Activated T-cell treated with anti-CD3 and anti-CD28 coated beads, Interleukin-2, amount 50 U/mL, for 4 hours (primary cell): ENCODE results near the gene RPS18. TPM values are rescaled to one million over a fixed set of nuclear protein-coding genes. Genes with fewer than 3 reads are reported as not detected.

Experiments used
- ATAC-seq, 2 donors: fragments of 200-7000 bp; cut with Tn5 transposase; one replicate each; pipeline ENCODE4 v1.10.0; 2021
- DNase-seq: peaks from one replicate; pipeline ENCODE4 v3.0.0-alpha.2; 2020
- H3K27me3 Mint-ChIP-seq: one replicate; pipeline ENCODE4 v1.8.0; 2021; ENCODE audit warnings: low read depth, mixed read lengths
- H3K36me3 Mint-ChIP-seq: one replicate; pipeline ENCODE4 v1.8.0; 2022; ENCODE audit warnings: mixed read lengths; ENCODE audit not compliant: insufficient read depth
- H3K4me1 Mint-ChIP-seq: one replicate; pipeline ENCODE4 v1.8.0; 2021; ENCODE audit warnings: low read depth, mixed read lengths
- H3K4me3 Mint-ChIP-seq: one replicate; pipeline ENCODE4 v1.8.0; 2021; ENCODE audit warnings: mild to moderate bottlenecking, moderate library complexity, mixed read lengths
- H3K9me3 Mint-ChIP-seq: one replicate; pipeline ENCODE4 v1.8.0; 2021; ENCODE audit warnings: mixed read lengths
- total RNA-seq, 3 donors: library from RNA; stranded (reverse); gene quantifications; one replicate each; pipeline ENCODE4 v1.2.1, GENCODE V29; 2021

The RPS18 gene
- total RNA-seq, 3 donors from 2014 or later = 4,231 to 4,415 (median 4,409) TPM

DNA sequence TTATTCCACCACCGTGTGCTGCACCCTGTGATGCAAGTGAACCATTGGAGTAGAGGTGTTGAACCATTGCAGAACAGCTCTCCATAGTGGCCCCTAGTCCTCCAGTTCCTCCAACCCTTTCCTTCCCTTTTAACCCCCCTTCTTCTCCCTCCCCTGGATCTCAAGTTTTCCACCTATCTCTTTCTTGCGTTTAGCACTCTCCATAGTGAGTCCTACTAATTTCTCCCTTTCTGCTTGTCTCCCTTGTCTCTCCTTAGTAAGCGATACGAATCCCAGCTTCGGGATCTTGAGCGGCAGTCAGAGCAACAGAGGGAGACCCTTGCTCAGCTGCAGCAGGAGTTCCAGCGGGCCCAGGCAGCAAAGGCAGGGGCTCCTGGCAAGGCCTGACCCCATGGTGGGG lies 18.6 kb downstream of the RPS18 start:
- Mint-ChIP-seq H3K36me3 (peaks cover 38% of the 10 kb centered on the region), H3K27me3 (no peaks in the 10 kb centered on the region), H3K9me3 (no peaks in the 10 kb centered on the region), H3K4me3 (peak overlapping the region; percentile 98), H3K4me1 (peaks cover 40% of the 10 kb centered on the region)
- DNase-seq (no peak), ATAC-seq (no peak)

GRCh38 chr6:33292996-33293682 lies 21.3 kb downstream of the RPS18 start:
- Mint-ChIP-seq H3K36me3 (peaks cover 24% of the 10 kb centered on the region), H3K9me3 (no peaks in the 10 kb centered on the region), H3K4me3 (peak overlapping the region; percentile 35), H3K4me1 (peaks cover 34% of the 10 kb centered on the region), H3K27me3 (no peaks in the 10 kb centered on the region)
- DNase-seq (no peak), ATAC-seq (no peak)

- peaks cover 31% of the 10 kb centered on the region for H3K4me1 Mint-ChIP-seq
- no peak for DNase-seq
- no peaks in the 10 kb centered on the region for H3K9me3 Mint-ChIP-seq
- no peaks in the 10 kb centered on the region for H3K27me3 Mint-ChIP-seq
- no peak overlapping the region for H3K4me3 Mint-ChIP-seq
- H3K36me3 Mint-ChIP-seq = peaks cover 24% of the 10 kb centered on the region
- ATAC-seq = no peak
These were observed 22.4 kb downstream of the RPS18 start for GRCh38 chr6:33294086-33294823.

DNA sequence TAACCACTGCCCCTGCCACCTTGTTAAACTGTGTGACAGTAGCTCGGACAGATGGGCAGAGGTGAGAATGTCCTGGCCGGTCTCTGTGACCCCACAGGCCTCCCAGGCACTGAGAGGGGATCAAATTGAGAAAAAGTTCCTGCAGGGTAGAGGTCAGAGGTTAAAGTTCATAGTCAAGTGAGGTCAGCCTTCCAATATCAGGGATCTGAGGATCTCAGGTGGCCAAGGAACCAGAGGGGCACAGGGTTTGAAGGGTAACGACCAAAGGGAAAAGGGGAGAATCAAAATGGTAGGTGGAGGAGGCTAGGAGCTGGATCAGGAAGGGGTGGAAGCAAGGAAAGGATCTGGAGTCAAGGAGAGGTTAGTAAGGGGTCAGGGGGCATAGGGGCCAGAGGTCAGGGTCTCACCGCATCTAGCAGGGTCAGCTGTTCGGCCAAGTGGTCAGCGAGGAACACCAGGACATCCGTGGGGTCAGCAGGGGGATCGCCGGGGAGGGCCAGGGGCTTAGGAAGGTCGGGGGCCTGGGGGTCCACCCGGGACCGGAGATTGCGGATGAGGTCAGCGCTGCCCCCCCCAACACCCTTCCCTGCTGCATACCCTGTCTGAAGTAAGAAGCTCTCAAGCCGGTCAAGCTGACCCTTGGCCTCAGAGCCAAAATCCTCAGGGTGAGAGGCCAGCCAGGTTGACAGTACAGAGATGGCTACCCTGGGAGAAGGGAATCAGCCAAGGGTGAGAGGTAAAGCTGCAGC lies 23.9 kb downstream of the RPS18 start:
- H3K9me3 Mint-ChIP-seq = no peaks in the 10 kb centered on the region
- no peak for DNase-seq

DNA sequence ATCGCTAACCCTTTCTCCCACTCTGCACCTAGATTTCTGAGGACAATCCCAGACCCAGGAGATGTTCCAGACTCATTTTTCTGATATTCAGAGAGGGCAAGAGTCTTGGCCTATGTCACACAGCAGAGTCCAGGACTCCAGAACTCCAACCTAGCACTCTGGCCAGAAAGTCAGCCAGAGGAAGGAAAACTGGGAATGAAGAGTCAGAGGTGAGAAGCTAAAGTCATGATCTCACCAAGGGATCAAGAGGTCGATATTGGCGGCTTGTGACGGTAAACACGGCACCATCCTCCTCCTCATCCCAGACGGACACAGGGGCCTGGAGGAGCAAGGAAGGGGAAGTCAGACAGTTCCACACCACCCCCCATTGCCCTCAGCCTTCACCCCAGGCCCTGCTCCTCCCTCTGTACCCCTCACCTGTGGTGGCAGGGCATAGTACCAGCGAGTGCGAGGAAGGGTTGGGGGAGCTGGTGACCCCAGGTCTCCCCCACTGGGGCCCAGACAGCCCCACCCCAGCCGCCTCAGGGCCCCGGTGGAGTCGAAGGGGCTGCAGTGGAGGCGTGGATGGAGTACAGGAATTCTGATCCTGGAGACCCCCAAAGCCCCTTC lies 25.0 kb downstream of the RPS18 start:
- Mint-ChIP-seq H3K4me1 (peaks cover 33% of the 10 kb centered on the region), H3K36me3 (peaks cover 24% of the 10 kb centered on the region), H3K27me3 (no peaks in the 10 kb centered on the region), H3K4me3 (peak overlapping the region; percentile 94), H3K9me3 (no peaks in the 10 kb centered on the region)
- DNase-seq (no peak), ATAC-seq (no peak)

More for the DNA sequence above, 23.9 kb downstream of the RPS18 start:
- no peaks in the 10 kb centered on the region for H3K27me3 Mint-ChIP-seq
- no peak for ATAC-seq
- peaks cover 26% of the 10 kb centered on the region for H3K36me3 Mint-ChIP-seq
- no peak overlapping the region for H3K4me3 Mint-ChIP-seq
- H3K4me1 Mint-ChIP-seq = peaks cover 34% of the 10 kb centered on the region

- Mint-ChIP-seq H3K4me1 (peaks cover 33% of the 10 kb centered on the region), H3K9me3 (no peaks in the 10 kb centered on the region), H3K4me3 (peak overlapping the region; percentile 94), H3K36me3 (peaks cover 20% of the 10 kb centered on the region), H3K27me3 (no peaks in the 10 kb centered on the region)
- no peak for DNase-seq
- ATAC-seq = no peak
These were observed 25.6 kb downstream of the RPS18 start for GRCh38 chr6:33297406-33297955.

DNA sequence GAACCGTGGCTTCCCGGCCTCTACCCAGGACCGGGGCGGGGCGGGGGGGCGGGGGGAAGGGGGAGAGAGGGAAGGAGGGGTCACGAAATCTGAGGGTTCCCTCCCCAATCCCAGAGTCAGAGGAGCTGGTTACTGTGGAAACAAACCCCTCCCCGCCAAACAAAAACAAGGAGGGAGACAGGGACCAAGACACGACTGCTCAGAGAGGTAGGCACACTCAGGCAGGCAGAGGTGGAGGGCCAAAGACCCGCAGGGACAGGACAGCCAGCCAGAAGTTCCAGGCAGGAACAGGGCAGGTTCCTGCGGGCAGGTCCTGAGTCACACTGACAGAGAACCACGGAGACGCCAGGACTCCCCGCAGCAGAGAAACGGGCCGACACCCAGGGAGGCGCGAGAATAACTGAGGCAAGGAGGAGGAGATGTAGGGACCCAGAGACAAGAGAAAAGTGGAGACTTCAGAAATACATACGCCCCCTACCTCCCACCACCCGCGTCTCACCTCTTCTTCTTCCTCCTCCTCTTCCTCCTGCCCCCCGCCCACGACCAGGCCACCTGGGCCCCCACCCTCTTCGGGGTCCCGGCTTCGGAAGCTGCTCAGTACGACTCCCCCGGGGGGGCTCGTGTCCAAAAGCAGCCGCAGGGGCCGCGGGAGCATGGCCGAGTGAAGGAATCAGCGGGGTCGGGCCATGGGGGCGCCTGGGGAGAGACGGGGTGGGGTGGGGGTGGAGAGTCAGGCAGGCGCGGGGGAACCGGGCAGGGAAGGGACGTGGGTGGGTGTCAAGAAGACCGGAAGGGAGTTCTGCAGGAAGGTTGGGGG lies 26.3 kb downstream of the RPS18 start:
- Mint-ChIP-seq H3K27me3 (no peaks in the 10 kb centered on the region), H3K4me3 (peak overlapping the region; percentile 94), H3K9me3 (no peaks in the 10 kb centered on the region), H3K36me3 (peaks cover 17% of the 10 kb centered on the region), H3K4me1 (peaks cover 33% of the 10 kb centered on the region)
- peak; percentile 14 to 29 for ATAC-seq
- peak; percentile 29 for DNase-seq

DNA sequence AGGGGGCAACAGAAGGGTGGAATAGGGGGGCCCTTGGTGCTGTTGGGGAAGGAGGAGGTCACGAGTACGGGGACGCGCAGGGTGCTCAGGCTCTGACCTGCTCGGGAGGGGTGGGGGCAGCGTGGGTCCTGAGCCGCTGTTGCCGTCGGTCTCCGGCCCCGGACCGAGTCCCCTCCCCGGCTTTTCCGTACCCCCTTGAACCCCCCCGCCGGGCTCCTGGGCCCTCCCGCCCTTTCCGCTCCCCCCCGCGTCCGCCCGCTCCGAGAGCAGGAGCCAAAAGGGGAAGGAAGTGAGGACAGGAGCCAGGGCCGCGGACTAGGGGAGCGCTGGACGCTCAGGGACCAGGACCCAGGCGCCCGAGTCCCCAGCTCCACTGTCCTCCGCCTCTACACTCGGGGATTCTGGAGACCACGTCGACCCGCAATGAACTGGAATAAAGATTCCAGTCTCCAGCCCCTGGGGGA lies 26.9 kb downstream of the RPS18 start, which contains the start of gene RGL2:
RGL2 (minus strand) TSS at position 170 of the 464 bp plus-strand sequence. CDS start 332 bp downstream, outside the sequence.
- ATAC-seq = peak; percentile 27 to 29
- peak; percentile 52 for DNase-seq
- H3K4me3 Mint-ChIP-seq = peak within 1 kb of the TSS; percentile 94
- H3K27me3 Mint-ChIP-seq = no peaks in the 10 kb centered on the region
- peaks cover 21% of the 10 kb centered on the region for H3K36me3 Mint-ChIP-seq
- H3K9me3 Mint-ChIP-seq = no peaks in the 10 kb centered on the region
- H3K4me1 Mint-ChIP-seq = peaks cover 36% of the 10 kb centered on the region

DNA sequence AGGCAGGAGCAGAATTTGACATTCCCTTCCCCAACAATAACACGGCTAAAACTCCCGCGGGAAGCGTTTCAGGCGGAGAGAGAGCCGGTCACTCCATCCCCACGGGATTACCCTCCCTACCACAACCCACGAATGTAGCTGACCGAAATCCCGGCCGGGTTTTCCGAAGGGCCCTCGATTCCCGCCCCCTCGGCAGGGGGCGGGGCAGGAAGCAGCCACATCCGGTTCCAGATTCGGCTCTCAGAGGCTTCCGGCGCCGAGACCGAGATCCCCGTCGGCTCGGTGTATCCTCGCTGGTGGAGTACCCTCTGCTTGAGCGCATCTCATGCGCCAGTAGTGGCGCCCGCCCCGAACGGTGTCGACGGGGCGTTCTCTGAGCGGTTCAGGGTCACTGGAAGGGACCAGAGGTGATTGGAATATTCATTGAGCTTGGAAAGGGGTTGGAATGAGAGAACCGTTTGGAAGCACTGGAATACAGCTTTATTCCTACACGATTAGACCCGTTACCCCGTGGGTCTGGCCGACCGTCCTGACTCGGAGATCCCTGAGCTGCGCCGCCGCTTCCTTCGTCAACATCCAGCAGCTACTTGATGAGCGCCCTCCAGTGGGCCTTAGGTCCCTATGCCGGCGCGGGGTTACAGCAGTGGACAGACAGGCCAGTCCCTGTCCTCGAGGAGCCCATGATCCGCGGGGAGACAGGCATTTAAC lies 27.5 kb downstream of the RPS18 start:
- peak; percentile 91 for DNase-seq
- Mint-ChIP-seq H3K4me1 (peaks cover 36% of the 10 kb centered on the region), H3K36me3 (peaks cover 20% of the 10 kb centered on the region), H3K4me3 (peak overlapping the region; percentile 94), H3K9me3 (no peaks in the 10 kb centered on the region), H3K27me3 (no peaks in the 10 kb centered on the region)
- peak; percentile 88 for ATAC-seq

DNA sequence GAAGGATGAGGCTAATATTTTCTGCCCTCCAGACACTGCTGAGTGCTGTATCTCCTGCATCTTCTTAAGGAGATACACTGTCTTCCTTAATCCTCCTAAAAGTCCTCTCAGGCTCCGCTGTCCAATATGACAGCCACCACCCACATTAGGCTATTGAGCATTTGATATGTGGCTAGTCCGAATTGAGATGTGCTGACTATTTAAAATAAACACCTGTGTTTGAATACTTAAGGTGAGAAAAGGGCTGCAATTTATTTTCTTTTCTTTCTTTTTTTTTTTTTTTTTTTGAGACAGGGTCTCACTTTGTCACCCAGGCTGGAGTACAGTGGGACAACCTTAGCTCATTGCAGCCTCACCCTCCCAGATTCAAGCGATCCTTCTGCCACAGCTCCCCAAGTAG lies 30.0 kb downstream of the RPS18 start:
- H3K4me1 Mint-ChIP-seq = peaks cover 48% of the 10 kb centered on the region
- H3K27me3 Mint-ChIP-seq = no peaks in the 10 kb centered on the region
- H3K9me3 Mint-ChIP-seq = no peaks in the 10 kb centered on the region
- ATAC-seq (no peak), DNase-seq (no peak)
- peaks cover 29% of the 10 kb centered on the region for H3K36me3 Mint-ChIP-seq
- H3K4me3 Mint-ChIP-seq = no peak overlapping the region

- no peak for ATAC-seq
These were observed 32.3 kb downstream of the RPS18 start for GRCh38 chr6:33304216-33304615.

DNA sequence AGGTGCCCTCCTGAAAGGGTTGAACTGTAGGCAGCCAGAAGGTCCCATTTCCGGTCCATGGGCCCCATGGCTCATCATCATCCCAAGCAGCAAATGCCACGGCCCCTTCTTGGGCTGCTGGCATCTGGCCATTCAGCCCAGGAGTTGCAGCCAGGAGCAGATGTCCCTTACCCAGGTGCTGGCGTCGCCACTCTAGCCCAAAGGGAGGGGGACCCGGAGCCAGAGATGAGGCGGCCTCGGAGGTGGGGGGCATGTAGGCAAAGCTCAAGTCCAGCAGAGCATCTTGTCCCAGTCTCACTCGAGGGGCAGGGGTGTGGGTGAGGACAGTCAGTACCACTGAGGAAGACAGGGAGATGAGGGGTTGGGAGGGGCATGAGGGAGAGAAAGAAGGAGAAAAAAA lies 33.2 kb downstream of the RPS18 start:
- ATAC-seq (no peak), DNase-seq (no peak)
- Mint-ChIP-seq H3K4me3 (no peak overlapping the region), H3K4me1 (peaks cover 41% of the 10 kb centered on the region), H3K36me3 (peaks cover 30% of the 10 kb centered on the region), H3K27me3 (no peaks in the 10 kb centered on the region), H3K9me3 (no peaks in the 10 kb centered on the region)

More at GRCh38 chr6:33304216-33304615, 32.3 kb downstream of the RPS18 start:
- Mint-ChIP-seq H3K4me3 (no peak overlapping the region), H3K9me3 (no peaks in the 10 kb centered on the region), H3K36me3 (peaks cover 34% of the 10 kb centered on the region), H3K4me1 (peaks cover 49% of the 10 kb centered on the region), H3K27me3 (no peaks in the 10 kb centered on the region)
- no peak for DNase-seq

- DNase-seq (no peak), ATAC-seq (no peak)
- no peaks in the 10 kb centered on the region for H3K27me3 Mint-ChIP-seq
- H3K4me3 Mint-ChIP-seq = no peak overlapping the region
- H3K36me3 Mint-ChIP-seq = peaks cover 33% of the 10 kb centered on the region
- H3K9me3 Mint-ChIP-seq = no peaks in the 10 kb centered on the region
- H3K4me1 Mint-ChIP-seq = peaks cover 38% of the 10 kb centered on the region
These were observed 34.5 kb downstream of the RPS18 start for GRCh38 chr6:33306356-33306755.
